Activated gamma-delta T cell treated with anti-CD3 and anti-CD28 coated beads, Interleukin-2, amount 50 U/mL, for 16 hours (primary cell): Measurements from ENCODE around the gene VCL.
A peak's percentile ranks its signal among the peaks of the same experiment; 100 is the strongest.

Experiments used
- DNase-seq: peaks from one replicate; pipeline ENCODE4 v3.0.0-alpha.2; 2020; ENCODE audit warnings: low read depth

The VCL gene

DNA sequence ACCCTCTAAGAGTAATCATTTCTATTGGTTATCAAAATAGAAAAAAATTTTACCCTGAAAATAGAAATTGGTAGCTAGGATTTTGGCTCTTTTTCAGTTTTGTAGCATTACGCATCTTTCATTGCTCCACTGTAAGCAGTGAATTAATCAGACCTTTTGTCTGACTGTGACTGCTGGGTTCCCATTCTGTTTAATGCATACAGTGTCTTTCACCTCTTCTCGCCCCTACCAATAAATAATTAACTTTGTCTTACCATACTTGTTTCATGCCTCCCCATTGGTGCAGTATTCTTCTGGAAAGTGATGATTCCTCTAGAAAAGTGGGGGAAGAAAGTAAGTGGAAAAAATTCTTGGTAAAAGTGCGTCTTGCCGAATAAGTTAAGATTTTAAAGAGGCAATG, 79.5 kb downstream of the VCL start:
- DNase-seq: no peak

GRCh38 chr10:74078037-74078436, 80.1 kb downstream of the VCL start:
- DNase-seq: peak; percentile 33

- no peak for DNase-seq
Measured at GRCh38 chr10:74079028-74079935, 81.4 kb downstream of the VCL start.

DNA sequence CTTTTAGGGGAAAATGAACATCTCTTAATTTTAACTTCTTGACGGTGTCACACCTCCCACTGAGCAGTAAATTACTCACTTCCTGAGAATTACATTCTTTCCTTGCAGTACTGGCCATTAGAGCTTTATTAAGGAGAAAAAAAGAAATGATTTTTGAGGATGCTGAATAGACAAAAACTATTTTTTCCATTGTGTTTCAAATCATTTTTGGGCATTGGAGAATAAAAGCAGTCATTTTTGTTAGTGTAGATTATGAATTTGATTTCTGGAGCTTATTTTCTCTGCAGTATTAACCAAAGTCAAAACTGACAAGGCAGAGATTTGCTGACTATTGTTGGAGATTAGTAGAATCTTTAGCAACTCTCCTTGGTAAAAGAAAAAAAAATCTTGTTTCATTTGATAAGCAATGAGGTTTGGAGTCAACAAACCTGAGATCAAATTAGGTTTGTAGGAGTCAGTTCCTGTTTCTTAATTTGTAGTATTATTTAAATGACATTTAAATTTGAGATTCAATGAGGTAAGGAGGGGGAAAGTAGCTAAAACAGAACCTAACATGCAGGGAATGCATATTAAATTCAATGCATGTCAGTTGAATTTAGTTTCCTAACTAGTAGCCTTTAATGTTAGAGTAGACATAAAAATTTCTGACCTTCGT, 82.1 kb downstream of the VCL start:
- DNase-seq: no peak

- DNase-seq: peak; percentile 23
Measured at GRCh38 chr10:74081192-74081803, 83.4 kb downstream of the VCL start.

GRCh38 chr10:74081941-74082718, 84.2 kb downstream of the VCL start:
- DNase-seq: no peak

DNA sequence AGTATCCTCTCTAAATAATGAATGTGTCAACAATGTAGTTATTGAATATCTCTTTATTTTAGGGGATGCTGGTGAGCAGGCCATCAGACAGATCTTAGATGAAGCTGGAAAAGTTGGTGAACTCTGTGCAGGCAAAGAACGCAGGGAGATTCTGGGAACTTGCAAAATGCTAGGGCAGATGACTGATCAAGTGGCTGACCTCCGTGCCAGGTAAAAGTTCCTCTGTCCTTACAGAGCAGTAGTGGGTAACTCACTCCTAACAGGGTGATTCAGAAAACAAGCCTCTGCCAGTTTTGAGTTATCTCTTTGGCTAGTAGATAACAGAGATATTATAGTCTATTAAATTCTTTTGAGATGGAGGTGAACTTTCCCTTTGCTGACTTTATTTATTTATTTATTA, 85.4 kb downstream of the VCL start:
- no peak for DNase-seq

DNA sequence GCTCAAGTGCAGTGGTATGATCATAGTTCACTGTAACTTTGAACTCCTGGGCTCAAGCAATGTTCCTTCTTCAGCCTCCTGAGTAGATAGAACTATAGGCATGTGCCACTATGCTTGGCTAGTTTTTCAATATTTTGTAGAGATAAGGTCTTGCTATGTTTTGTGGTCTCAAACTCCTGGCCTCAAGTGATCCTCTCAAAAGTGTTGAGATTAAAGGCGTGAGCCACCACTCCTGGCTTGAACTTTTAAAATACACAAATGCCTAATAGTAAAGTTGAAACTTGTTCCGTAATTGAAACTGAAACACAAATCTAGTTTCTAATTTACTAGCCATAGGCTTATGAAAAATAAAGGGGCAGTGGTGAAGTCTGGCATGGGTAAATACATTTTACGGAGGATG, 87.0 kb downstream of the VCL start:
- no peak for DNase-seq

GRCh38 chr10:74086317-74086716, 88.4 kb downstream of the VCL start:
- no peak for DNase-seq

GRCh38 chr10:74088722-74089121, 90.8 kb downstream of the VCL start:
- no peak for DNase-seq

GRCh38 chr10:74092372-74092771, 94.5 kb downstream of the VCL start:
- no peak for DNase-seq

GRCh38 chr10:74093530-74094164, 95.7 kb downstream of the VCL start:
- no peak for DNase-seq

GRCh38 chr10:74094231-74094630, 96.3 kb downstream of the VCL start:
- no peak for DNase-seq

DNA sequence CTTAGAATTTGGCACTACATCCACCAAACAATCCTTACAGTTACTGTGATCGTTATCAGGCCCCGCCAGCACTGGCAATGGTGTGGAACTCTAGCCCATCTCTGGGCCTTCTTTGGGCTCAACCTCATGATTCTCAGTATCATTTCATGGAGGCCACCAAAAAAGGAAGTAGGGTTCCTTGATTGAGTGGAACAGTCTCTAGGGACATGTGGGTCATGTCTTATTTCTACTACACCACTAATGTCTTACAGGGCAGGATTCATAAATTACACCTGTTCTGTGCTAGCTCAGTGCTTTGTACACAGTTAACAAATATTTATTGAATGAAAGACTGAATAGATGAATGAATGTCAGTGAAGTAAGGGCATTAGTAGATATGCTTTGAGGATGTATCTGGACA, 98.9 kb downstream of the VCL start:
- no peak for DNase-seq

GRCh38 chr10:74097776-74098175, 99.9 kb downstream of the VCL start:
- no peak for DNase-seq

- no peak for DNase-seq
Measured at GRCh38 chr10:74099420-74099819, 101.5 kb downstream of the VCL start.

DNA sequence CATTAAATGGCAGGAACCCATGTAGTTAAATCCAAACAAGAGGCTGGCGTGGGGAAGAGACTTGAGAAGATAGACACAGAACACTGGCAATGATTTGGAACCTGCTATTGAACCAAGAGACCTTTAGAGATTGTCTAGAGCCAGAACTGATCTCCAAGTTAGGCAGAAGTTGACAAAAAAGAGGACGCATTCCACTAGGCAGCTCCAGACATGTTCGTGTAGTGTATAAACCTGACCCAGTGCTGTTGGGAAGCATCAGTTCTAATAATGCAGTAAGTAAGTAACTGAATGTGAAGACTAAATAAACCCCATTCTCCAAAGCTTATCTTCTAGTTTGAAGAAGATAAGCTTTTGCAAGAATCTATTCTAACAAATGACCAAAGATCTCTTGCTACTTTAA, 101.9 kb downstream of the VCL start:
- no peak for DNase-seq

DNA sequence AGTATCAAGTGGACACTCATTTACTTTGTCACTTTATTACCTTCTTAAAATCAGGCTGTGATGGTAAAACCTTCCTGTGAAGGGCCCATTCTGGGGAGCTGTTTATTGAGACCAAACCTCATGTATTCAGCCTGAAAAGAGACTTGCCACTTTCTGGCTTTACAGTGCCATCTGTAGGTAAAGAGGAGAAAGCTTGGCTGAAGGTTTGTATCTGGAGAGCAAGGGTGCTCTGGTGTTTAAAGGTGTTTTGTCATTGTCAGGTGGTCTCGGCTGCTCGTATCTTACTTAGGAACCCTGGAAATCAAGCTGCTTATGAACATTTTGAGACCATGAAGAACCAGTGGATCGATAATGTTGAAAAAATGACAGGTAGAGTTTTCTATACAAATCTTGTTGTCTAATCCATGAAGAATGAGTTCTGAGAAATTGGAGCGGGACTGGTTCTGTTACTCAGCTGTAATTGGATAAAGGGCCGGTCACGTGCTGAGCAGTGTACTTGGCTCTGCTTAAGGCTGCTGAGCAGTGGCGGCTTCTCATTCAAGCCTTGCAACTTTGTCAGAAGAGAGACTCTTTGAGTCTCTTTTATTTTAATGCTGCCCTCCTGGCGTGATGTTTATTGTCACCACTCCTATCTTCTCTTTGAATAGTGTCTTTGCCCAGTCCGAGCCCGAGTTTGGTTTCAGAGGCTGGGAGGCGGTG, 105.8 kb downstream of the VCL start:
- DNase-seq: no peak

DNA sequence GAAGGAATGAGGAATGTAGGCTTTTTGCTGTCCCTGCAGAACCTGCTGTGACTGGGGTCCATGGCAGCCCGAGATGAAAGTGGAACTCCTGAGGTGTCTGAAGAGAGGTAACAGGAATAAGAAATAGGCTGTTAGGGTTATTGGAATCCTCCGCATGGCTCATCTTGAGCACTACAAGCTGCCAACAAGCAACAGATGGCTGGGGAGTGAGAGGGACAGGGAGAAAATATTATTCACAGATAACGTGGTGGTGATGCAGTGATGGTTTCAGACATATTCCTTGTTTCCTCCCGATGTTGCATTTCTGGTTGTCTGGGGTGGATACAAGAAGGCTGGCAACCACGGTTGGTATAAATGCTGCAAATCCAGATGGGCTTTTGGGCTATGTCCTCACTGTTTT, 106.6 kb downstream of the VCL start:
- no peak for DNase-seq

- DNase-seq: no peak
Measured at GRCh38 chr10:74104996-74105395, 107.1 kb downstream of the VCL start.

GRCh38 chr10:74107391-74107790, 109.5 kb downstream of the VCL start:
- no peak for DNase-seq
